ENCODE data around the gene ZNF331. TPM values are rescaled to one million over a fixed set of nuclear protein-coding genes. Genes with fewer than 3 reads are reported as not detected.
A peak's percentile ranks its signal among the peaks of the same experiment; 100 is the strongest.

ZNF331 gene
- total and polyA plus RNA-seq, 9 donors = 8.7 to 16.7 (median 13.9) TPM

- Histone ChIP-seq H3K4me3 (ENCODE audit: low read length) (no peak overlapping the region), H3K4me1 (ENCODE audit: control insufficient read depth, insufficient read depth, low read length) (no peaks in the 10 kb centered on the region), H3K9me3 (replicated peaks; ENCODE audit: control insufficient read depth, low read depth, low read length) (no peaks in the 10 kb centered on the region), H3K36me3 (ENCODE audit: control insufficient read depth, insufficient read depth, low read length) (no peaks in the 10 kb centered on the region), H3K27me3 (ENCODE audit: control insufficient read depth, insufficient read depth, low read length) (no peaks in the 10 kb centered on the region), H3K27ac (ENCODE audit: low read length) (peak overlapping the region; percentile 42)
- peak; percentile 7 for DNase-seq
- 81% methylated on average over 7 of the region's 16 CpGs for WGBS (ENCODE audit: insufficient coverage)
Measured at GRCh38 chr19:53624771-53625545, 87.0 kb downstream of the ZNF331 start.

DNA sequence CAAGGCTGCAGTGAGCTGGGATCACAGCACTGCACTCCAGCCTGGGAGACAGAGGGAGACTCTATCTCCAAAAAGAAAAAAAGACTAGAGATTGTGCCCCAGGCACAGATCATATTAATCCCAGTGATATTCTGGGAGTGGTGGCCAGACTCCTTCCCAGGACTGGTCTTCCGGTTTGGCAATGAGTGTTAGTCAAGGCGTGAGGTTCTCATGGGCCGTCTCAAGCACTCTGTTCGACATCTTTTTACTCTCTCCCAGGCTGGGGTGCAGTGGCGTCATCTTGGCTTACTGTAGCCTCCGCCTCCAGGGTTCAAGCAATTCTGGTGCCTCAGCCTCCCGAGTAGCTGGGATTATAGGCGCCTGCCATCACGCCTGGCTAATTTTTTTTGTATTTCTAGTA is 88.5 kb downstream of the ZNF331 start:
- no peak overlapping the region for H3K27ac ChIP-seq (ENCODE audit: low read length)
- H3K36me3 ChIP-seq (ENCODE audit: control insufficient read depth, insufficient read depth, low read length) = no peaks in the 10 kb centered on the region
- H3K4me1 ChIP-seq (ENCODE audit: control insufficient read depth, insufficient read depth, low read length) = no peaks in the 10 kb centered on the region
- 92% methylated on average over 8 of the region's 9 CpGs for WGBS (ENCODE audit: insufficient coverage)
- no peaks in the 10 kb centered on the region for H3K27me3 ChIP-seq (ENCODE audit: control insufficient read depth, insufficient read depth, low read length)
- H3K9me3 ChIP-seq (replicated peaks; ENCODE audit: control insufficient read depth, low read depth, low read length) = no peaks in the 10 kb centered on the region
- DNase-seq = no peak
- no peak overlapping the region for H3K4me3 ChIP-seq (ENCODE audit: low read length)

- no peak for DNase-seq
- Histone ChIP-seq H3K4me3 (ENCODE audit: low read length) (no peak overlapping the region), H3K36me3 (ENCODE audit: control insufficient read depth, insufficient read depth, low read length) (no peaks in the 10 kb centered on the region), H3K4me1 (ENCODE audit: control insufficient read depth, insufficient read depth, low read length) (no peaks in the 10 kb centered on the region), H3K9me3 (replicated peaks; ENCODE audit: control insufficient read depth, low read depth, low read length) (no peaks in the 10 kb centered on the region), H3K27me3 (ENCODE audit: control insufficient read depth, insufficient read depth, low read length) (no peaks in the 10 kb centered on the region), H3K27ac (ENCODE audit: low read length) (no peak overlapping the region)
- WGBS (ENCODE audit: insufficient coverage) = no CpG with 5 or more reads among the region's 6 CpGs
Measured at GRCh38 chr19:53626976-53627375, 89.0 kb downstream of the ZNF331 start.

Other genes with a start within 250 kb of the ZNF331 start
- 9.6 TPM for gene ZNF845, start 204.4 kb upstream of the ZNF331 start, total RNA-seq
- 1 to 10 TPM; 3.3 to 6.2 (median 5.8) TPM for gene ZNF845, start 204.4 kb upstream of the ZNF331 start, polyA plus RNA-seq (ENCODE audit: insufficient read depth in 1 of 8, insufficient read length in 8 of 8, low replicate concordance in 1 of 8)
- gene ZNF525, start 172.4 kb upstream of the ZNF331 start, total RNA-seq = 12.3 TPM
- 1 to 10 TPM; 3.7 to 7.5 (median 4.8) TPM for gene ZNF525, start 172.4 kb upstream of the ZNF331 start, polyA plus RNA-seq (ENCODE audit: insufficient read depth in 1 of 8, insufficient read length in 8 of 8, low replicate concordance in 1 of 8)
- gene ZNF765, start 143.0 kb upstream of the ZNF331 start, total RNA-seq = 12.0 TPM
- gene ZNF765, start 143.0 kb upstream of the ZNF331 start, polyA plus RNA-seq (ENCODE audit: insufficient read depth in 1 of 8, insufficient read length in 8 of 8, low replicate concordance in 1 of 8) = 10 to 100 TPM in 1 of 8 donors, 1 to 10 TPM in 7; 5.5 to 10.2 (median 7.6) TPM
- 9.9 TPM for gene ZNF761, start 106.2 kb upstream of the ZNF331 start, total RNA-seq
- gene ZNF761, start 106.2 kb upstream of the ZNF331 start, polyA plus RNA-seq (ENCODE audit: insufficient read depth in 1 of 8, insufficient read length in 8 of 8, low replicate concordance in 1 of 8) = 10 to 100 TPM in 2 of 8 donors, 1 to 10 TPM in 6; 7.5 to 11.6 (median 8.3) TPM
- 3.9 TPM for gene ZNF813, start 70.4 kb upstream of the ZNF331 start, total RNA-seq
- 1 to 10 TPM; 2.2 to 3.6 (median 2.6) TPM for gene ZNF813, start 70.4 kb upstream of the ZNF331 start, polyA plus RNA-seq (ENCODE audit: insufficient read depth in 1 of 8, insufficient read length in 8 of 8, low replicate concordance in 1 of 8)
- 0.13 TPM for gene DPRX, start 93.9 kb downstream of the ZNF331 start, total RNA-seq
- gene DPRX, start 93.9 kb downstream of the ZNF331 start, polyA plus RNA-seq (ENCODE audit: insufficient read depth in 1 of 8, insufficient read length in 8 of 8, low replicate concordance in 1 of 8) = under 1 TPM in 1 of 8 donors, not detected in 7; 0.31 TPM

Measured in muscle of leg (tissue), 11 donors.